Osteocyte (in vitro differentiated cells): ENCODE data around the gene WDR1. TPM values are rescaled to one million over a fixed set of nuclear protein-coding genes. Genes with fewer than 3 reads are reported as not detected.

Source experiments
- DNase-seq: peaks from one replicate; pipeline ENCODE4 v3.0.0; 2021; ENCODE audit warnings: mixed read lengths; ENCODE audit not compliant: unreplicated experiment; ENCODE audit errors: extremely low spot score
- H3K27ac Mint-ChIP-seq: one replicate; pipeline ENCODE4 v1.8.0; 2021; ENCODE audit warnings: mild to moderate bottlenecking, mixed read lengths; ENCODE audit not compliant: unreplicated experiment
- H3K27me3 Mint-ChIP-seq: one replicate; pipeline ENCODE4 v1.8.0; 2021; ENCODE audit warnings: mixed read lengths; ENCODE audit not compliant: unreplicated experiment
- H3K36me3 Mint-ChIP-seq: one replicate; pipeline ENCODE4 v1.8.0; 2021; ENCODE audit warnings: mixed read lengths; ENCODE audit not compliant: unreplicated experiment
- H3K4me1 Mint-ChIP-seq: one replicate; pipeline ENCODE4 v1.8.0; 2021; ENCODE audit warnings: mixed read lengths; ENCODE audit not compliant: unreplicated experiment
- H3K4me3 Mint-ChIP-seq: one replicate; pipeline ENCODE4 v1.8.0; 2021; ENCODE audit warnings: mild to moderate bottlenecking, moderate library complexity, mixed read lengths; ENCODE audit not compliant: unreplicated experiment
- H3K9me3 Mint-ChIP-seq: one replicate; pipeline ENCODE4 v1.8.0; 2021; ENCODE audit warnings: mixed read lengths; ENCODE audit not compliant: unreplicated experiment
- microRNA-seq: library from miRNA; unstranded; fragments of <30 nt; microRNA quantifications from one replicate; pipeline ENCODE4 v1.1.0, GENCODE V29; 2020; ENCODE audit not compliant: unreplicated experiment
- total RNA-seq: library from RNA; stranded (reverse); gene quantifications from 2 replicates; pipeline ENCODE4 v1.2.1, GENCODE V29; 2021
- TF ChIP-seq, protein P1 (sequence below): fragments of 200-600 bp; sonication (generic); IDR thresholded peaks from 2 replicates; pipeline ENCODE4 v1.5.0; 2021; ENCODE audit warnings: antibody characterized with exemption, mild to moderate bottlenecking, moderate library complexity

Gene WDR1
- total RNA-seq, 1 donor from 2014 or later = 537 TPM

DNA sequence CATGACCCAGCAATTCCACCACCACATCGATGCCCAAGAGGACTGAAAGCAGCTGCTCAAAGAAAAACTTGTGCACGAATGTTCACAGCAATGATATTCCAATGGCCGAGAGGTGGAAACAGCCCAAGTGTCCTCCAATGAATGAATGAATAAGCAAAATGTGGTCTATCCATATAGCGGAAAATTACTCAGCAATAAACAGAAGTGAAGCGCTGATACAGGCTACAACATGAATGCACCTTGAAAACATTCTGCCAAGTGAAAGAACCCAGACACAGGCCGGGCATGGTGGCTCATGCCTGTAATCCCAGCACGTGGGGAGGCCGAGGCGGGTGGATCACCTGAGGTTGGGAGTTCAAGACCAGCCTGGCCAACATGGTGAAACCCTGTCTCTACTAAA lies 90.1 kb downstream of the WDR1 start:
- Mint-ChIP-seq H3K36me3 (no peaks in the 10 kb centered on the region), H3K27ac (no peak overlapping the region), H3K4me3 (no peak overlapping the region), H3K9me3 (no peaks in the 10 kb centered on the region), H3K27me3 (peaks cover 11% of the 10 kb centered on the region), H3K4me1 (peaks cover 3% of the 10 kb centered on the region)
- TF ChIP-seq, protein P1, sequence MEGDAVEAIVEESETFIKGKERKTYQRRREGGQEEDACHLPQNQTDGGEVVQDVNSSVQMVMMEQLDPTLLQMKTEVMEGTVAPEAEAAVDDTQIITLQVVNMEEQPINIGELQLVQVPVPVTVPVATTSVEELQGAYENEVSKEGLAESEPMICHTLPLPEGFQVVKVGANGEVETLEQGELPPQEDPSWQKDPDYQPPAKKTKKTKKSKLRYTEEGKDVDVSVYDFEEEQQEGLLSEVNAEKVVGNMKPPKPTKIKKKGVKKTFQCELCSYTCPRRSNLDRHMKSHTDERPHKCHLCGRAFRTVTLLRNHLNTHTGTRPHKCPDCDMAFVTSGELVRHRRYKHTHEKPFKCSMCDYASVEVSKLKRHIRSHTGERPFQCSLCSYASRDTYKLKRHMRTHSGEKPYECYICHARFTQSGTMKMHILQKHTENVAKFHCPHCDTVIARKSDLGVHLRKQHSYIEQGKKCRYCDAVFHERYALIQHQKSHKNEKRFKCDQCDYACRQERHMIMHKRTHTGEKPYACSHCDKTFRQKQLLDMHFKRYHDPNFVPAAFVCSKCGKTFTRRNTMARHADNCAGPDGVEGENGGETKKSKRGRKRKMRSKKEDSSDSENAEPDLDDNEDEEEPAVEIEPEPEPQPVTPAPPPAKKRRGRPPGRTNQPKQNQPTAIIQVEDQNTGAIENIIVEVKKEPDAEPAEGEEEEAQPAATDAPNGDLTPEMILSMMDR = no peak
- DNase-seq = no peak

DNA sequence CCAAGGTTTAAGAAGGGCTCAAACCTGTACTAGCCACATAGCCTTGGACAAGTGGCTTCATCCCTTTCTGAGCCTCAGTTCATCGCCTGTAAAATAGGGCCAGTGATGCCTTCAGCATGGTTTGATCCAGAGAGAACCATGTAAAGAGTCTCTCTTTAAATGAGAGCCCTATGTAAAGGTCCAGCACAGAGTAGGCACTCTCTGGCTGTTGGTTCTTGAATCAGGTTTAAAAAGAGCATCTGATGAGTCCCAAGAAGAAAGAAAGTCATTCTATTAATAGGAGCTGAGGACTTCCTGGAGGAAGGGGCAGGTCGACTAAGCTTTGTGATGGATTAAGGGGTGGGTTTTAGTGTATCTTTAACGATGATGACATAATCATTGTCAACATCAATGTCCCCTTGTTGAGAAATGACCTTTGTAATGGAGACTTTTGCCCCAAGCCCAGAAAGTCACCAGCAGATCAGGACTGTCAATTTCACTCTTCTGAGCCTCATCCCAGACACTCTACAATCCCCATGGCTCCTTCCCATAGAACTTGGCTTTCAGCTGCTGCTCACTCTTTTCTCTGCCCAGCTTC lies 91.3 kb downstream of the WDR1 start:
- Mint-ChIP-seq H3K4me3 (no peak overlapping the region), H3K27me3 (peaks cover 11% of the 10 kb centered on the region), H3K9me3 (no peaks in the 10 kb centered on the region), H3K27ac (no peak overlapping the region), H3K36me3 (no peaks in the 10 kb centered on the region), H3K4me1 (peaks cover 3% of the 10 kb centered on the region)
- TF ChIP-seq, protein P1 = no peak
- DNase-seq = no peak

Small RNA genes within 50 kb of the gene (microRNA-seq; reads per million reads assigned to microRNA genes)
- gene MIR3138 = 3.8 reads per million

Other genes starting within 250 kb of the WDR1 start
- gene SLC2A9, start 95.3 kb downstream of the WDR1 start, total RNA-seq = 0.31 and 0.43 TPM in 2 replicates